Keratinocyte (primary cell): ENCODE measurements around the gene STXBP5L. TPM values are rescaled to one million over a fixed set of nuclear protein-coding genes. Genes with fewer than 3 reads are reported as not detected.
A peak's percentile ranks its signal among the peaks of the same experiment; 100 is the strongest.

Experiments
- DNase-seq: peaks from one replicate; pipeline ENCODE4 v3.0.0-alpha.2; 2011; ENCODE audit warnings: low read depth, missing footprints, low spot score
- FAIRE-seq: peaks from 2 replicates; lab custom pipeline; 2011; peaks lifted over from hg19 to GRCh38; lab: Jason Lieb, UNC
- H2AFZ ChIP-seq: 2 replicates; pipeline ENCODE4 v1.6.0; 2012; ENCODE audit warnings: low read length, control low read depth, inconsistent platforms; ENCODE audit not compliant: control insufficient read depth
- H3K27ac ChIP-seq: 2 replicates; pipeline ENCODE4 v1.5.1; 2011; ENCODE audit warnings: low read length; ENCODE audit not compliant: control insufficient read depth, insufficient read depth
- H3K27me3 ChIP-seq: 3 replicates; pipeline ENCODE4 v1.6.0; 2011; ENCODE audit warnings: low read length; ENCODE audit not compliant: control insufficient read depth, insufficient read depth; ENCODE audit errors: extremely low read depth
- H3K36me3 ChIP-seq, 2 experiments: 2 replicates in 1 of 2; 3 replicates in 1 of 2; pipeline ENCODE4 v1.5.1; 2011; ENCODE audit warnings: low read length in 2 of 2, mild to moderate bottlenecking in 1 of 2; ENCODE audit not compliant: control insufficient read depth in 2 of 2, insufficient read depth in 2 of 2; ENCODE audit errors: extremely low read depth in 1 of 2
- H3K4me1 ChIP-seq: 3 replicates; pipeline ENCODE4 v1.5.1; 2011; ENCODE audit warnings: low read length; ENCODE audit not compliant: control insufficient read depth, insufficient read depth; ENCODE audit errors: extremely low read depth
- H3K4me2 ChIP-seq: 3 replicates; pipeline ENCODE4 v1.6.0; 2011; ENCODE audit warnings: low read depth, low read length; ENCODE audit not compliant: control insufficient read depth, insufficient read depth; ENCODE audit errors: extremely low read depth
- H3K4me3 ChIP-seq, 3 experiments: fragments of 200-600 bp in 1 of 3; sonication (generic) in 1 of 3; 2 replicates in 2 of 3; 3 replicates in 1 of 3; pipeline ENCODE4 v1.5.1; 2011 to 2016; ENCODE audit warnings: low read length in 3 of 3, mild to moderate bottlenecking in 3 of 3, control low read depth in 2 of 3, inconsistent platforms in 1 of 3, low read depth in 1 of 3, mixed read lengths in 1 of 3, mixed run types in 1 of 3, moderate library complexity in 1 of 3; ENCODE audit not compliant: control insufficient read depth in 2 of 3, insufficient read depth in 2 of 3; ENCODE audit errors: extremely low read depth in 1 of 3
- H3K79me2 ChIP-seq: 2 replicates; pipeline ENCODE4 v1.6.0; 2012; ENCODE audit warnings: low read length; ENCODE audit not compliant: control insufficient read depth, insufficient read depth
- H3K9ac ChIP-seq: 3 replicates; pipeline ENCODE4 v1.6.0; 2011; ENCODE audit warnings: low read length; ENCODE audit not compliant: control insufficient read depth, insufficient read depth; ENCODE audit errors: extremely low read depth
- H3K9me1 ChIP-seq: 3 replicates; pipeline ENCODE4 v1.6.0; 2011; ENCODE audit warnings: low read length; ENCODE audit not compliant: control insufficient read depth, insufficient read depth; ENCODE audit errors: extremely low read depth
- H3K9me3 ChIP-seq: 2 replicates; pipeline ENCODE4 v1.5.1; 2012; ENCODE audit warnings: low read depth, low read length; ENCODE audit not compliant: control insufficient read depth
- H4K20me1 ChIP-seq: 3 replicates; pipeline ENCODE4 v1.6.0; 2011; ENCODE audit warnings: low read length; ENCODE audit not compliant: control insufficient read depth, insufficient read depth; ENCODE audit errors: extremely low read depth
- CTCF ChIP-seq, 3 experiments: IDR thresholded peaks in 1 of 3; conservative IDR thresholded peaks in 1 of 3; optimal IDR thresholded peaks in 1 of 3; 2 replicates in 2 of 3; 3 replicates in 1 of 3; pipeline versions ENCODE3 to v1.5.1; 2011; ENCODE audit warnings: low read length in 3 of 3, mild to moderate bottlenecking in 3 of 3, moderate library complexity in 2 of 3, control low read depth in 1 of 3, inconsistent platforms in 1 of 3; ENCODE audit not compliant: insufficient read depth in 2 of 3; ENCODE audit errors: extremely low read depth in 1 of 3
- EZH2 ChIP-seq: IDR thresholded peaks from one replicate; pipeline ENCODE4 v1.6.1; 2012; ENCODE audit warnings: inconsistent platforms, mild to moderate bottlenecking, low read length, moderate library complexity
- dilution Hi-C: fragments of 300-500 bp; cut with MboI; formaldehyde crosslinking; loops from one replicate; pipeline ENCODE4 v1.7.0; 2020; ENCODE audit warnings: low sequenced_read_pairs; ENCODE audit not compliant: extremely low pct_ligation_motif_present
- polyA plus RNA-seq, 5 experiments: library from polyadenylated mRNA; depleted of rRNA in 3 of 5; stranded (reverse) in 3 of 5; stranded (forward) in 1 of 5; unstranded in 1 of 5; fragments of >200 nt; gene quantifications; 1 replicate in 1 of 5; 2 replicates in 3 of 5; 3 replicates in 1 of 5; pipeline versions ENCODE4 v1.2.1 to v1.2.3, GENCODE V29; 2011 to 2012; ENCODE audit warnings: missing spikeins in 2 of 5, low read depth in 1 of 5, low replicate concordance in 1 of 5

Gene STXBP5L
- polyA plus RNA-seq, 1 donor (not counting 4 experiments of a cell fraction or from before 2014, with no cell fraction given), result not detected

GRCh38 chr3:120988994-120989393 is 81.0 kb downstream of the STXBP5L start:
- Histone ChIP-seq H3K4me1 (no peaks in the 10 kb centered on the region), H4K20me1 (no peaks in the 10 kb centered on the region), H3K36me3 (no peaks in the 10 kb centered on the region), H3K27me3 (no peaks in the 10 kb centered on the region), H3K9ac (no peak overlapping the region), H3K4me2 (no peak overlapping the region), H3K27ac (no peak overlapping the region), H3K9me3 (no peaks in the 10 kb centered on the region), H3K9me1 (no peaks in the 10 kb centered on the region), H2AFZ (no peak overlapping the region), H3K79me2 (no peaks in the 10 kb centered on the region), H3K4me3 (no peak overlapping the region)
- dilution Hi-C loops, result no loop called here
- FAIRE-seq (no peak), DNase-seq (no peak)
- TF ChIP-seq CTCF (optimal IDR thresholded peaks at IDR 0.05 in 1 of 3, IDR thresholded peaks at IDR 0.05 in 1 of 3, conservative IDR thresholded peaks at IDR 0.05 in 1 of 3; ENCODE audit: extremely low read depth in 1 of 3, insufficient read depth in 2 of 3, low read length in 3 of 3) (no peak), EZH2 (no peak)

- no peak overlapping the region for H3K4me2 ChIP-seq
- DNase-seq, result peak; percentile 42
- no peak overlapping the region for H3K4me3 ChIP-seq
- no peak for FAIRE-seq
- H3K27me3 ChIP-seq, result no peaks in the 10 kb centered on the region
- no peaks in the 10 kb centered on the region for H3K36me3 ChIP-seq
- H3K9me1 ChIP-seq, result no peaks in the 10 kb centered on the region
- H3K4me1 ChIP-seq, result no peaks in the 10 kb centered on the region
- H3K9me3 ChIP-seq, result no peaks in the 10 kb centered on the region
- H2AFZ ChIP-seq, result peak overlapping the region; percentile 15
- H3K9ac ChIP-seq, result no peak overlapping the region
- H3K27ac ChIP-seq, result no peak overlapping the region
- dilution Hi-C loops, result no loop called here
- TF ChIP-seq EZH2, result no peak
- TF ChIP-seq CTCF (optimal IDR thresholded peaks at IDR 0.05 in 1 of 3, IDR thresholded peaks at IDR 0.05 in 1 of 3, conservative IDR thresholded peaks at IDR 0.05 in 1 of 3; ENCODE audit: extremely low read depth in 1 of 3, insufficient read depth in 2 of 3, low read length in 3 of 3), result no peak
- no peaks in the 10 kb centered on the region for H3K79me2 ChIP-seq
- no peaks in the 10 kb centered on the region for H4K20me1 ChIP-seq
These were observed 110.9 kb downstream of the STXBP5L start for GRCh38 chr3:121018917-121019321.
